HEK293 (cell line): ENCODE results near the gene SAXO2.
"Not testable (repeated sequence)": the region's sequence is repeated elsewhere in the genome, so short reads cannot be mapped to it uniquely, and the experiment has no call there.

Source experiments
- ZNF335 ChIP-seq: fragments of 450-650 bp; formaldehyde crosslinking; conservative IDR thresholded peaks from 2 replicates; pipeline ENCODE4 v1.5.1; 2016; ENCODE audit warnings: missing biosample characterization, missing genetic modification characterization
- TF ChIP-seq, protein P1 (sequence below): fragments of 450-650 bp; formaldehyde crosslinking; IDR thresholded peaks from 2 replicates; pipeline ENCODE4 v1.5.1; 2016; ENCODE audit warnings: missing biosample characterization, missing genetic modification characterization

DNA sequence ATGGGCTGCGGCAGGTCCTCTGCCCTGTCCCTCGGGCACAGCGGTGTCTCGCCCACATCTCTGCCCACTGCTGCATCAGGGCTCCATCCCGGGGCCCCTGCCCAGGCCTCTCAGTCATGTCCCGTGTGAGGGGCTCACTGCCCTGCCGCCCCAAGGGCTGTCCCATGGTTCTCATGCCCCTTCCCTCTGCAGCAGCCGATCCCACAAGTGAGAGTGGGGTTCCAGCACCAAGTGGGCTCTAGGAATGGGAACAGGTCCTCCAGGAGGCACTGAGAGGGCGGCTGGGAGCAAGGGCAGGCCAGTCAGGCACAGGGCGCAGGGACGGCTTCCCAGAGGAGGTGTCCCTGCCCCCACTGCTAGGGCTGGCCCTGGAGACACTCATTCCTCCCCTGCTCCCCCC is 68.3 kb downstream of the SAXO2 start:
- TF ChIP-seq ZNF335 (tag by site-specific recombination): not testable (repeated sequence)
- TF ChIP-seq, protein P1, sequence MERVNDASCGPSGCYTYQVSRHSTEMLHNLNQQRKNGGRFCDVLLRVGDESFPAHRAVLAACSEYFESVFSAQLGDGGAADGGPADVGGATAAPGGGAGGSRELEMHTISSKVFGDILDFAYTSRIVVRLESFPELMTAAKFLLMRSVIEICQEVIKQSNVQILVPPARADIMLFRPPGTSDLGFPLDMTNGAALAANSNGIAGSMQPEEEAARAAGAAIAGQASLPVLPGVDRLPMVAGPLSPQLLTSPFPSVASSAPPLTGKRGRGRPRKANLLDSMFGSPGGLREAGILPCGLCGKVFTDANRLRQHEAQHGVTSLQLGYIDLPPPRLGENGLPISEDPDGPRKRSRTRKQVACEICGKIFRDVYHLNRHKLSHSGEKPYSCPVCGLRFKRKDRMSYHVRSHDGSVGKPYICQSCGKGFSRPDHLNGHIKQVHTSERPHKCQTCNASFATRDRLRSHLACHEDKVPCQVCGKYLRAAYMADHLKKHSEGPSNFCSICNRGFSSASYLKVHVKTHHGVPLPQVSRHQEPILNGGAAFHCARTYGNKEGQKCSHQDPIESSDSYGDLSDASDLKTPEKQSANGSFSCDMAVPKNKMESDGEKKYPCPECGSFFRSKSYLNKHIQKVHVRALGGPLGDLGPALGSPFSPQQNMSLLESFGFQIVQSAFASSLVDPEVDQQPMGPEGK (tag by site-specific recombination): not testable (repeated sequence)
